ENCODE results near the gene MAGED1.
"Not testable (repeated sequence)": the region's sequence is repeated elsewhere in the genome, so short reads cannot be mapped to it uniquely, and the experiment has no call there.

The MAGED1 gene

DNA sequence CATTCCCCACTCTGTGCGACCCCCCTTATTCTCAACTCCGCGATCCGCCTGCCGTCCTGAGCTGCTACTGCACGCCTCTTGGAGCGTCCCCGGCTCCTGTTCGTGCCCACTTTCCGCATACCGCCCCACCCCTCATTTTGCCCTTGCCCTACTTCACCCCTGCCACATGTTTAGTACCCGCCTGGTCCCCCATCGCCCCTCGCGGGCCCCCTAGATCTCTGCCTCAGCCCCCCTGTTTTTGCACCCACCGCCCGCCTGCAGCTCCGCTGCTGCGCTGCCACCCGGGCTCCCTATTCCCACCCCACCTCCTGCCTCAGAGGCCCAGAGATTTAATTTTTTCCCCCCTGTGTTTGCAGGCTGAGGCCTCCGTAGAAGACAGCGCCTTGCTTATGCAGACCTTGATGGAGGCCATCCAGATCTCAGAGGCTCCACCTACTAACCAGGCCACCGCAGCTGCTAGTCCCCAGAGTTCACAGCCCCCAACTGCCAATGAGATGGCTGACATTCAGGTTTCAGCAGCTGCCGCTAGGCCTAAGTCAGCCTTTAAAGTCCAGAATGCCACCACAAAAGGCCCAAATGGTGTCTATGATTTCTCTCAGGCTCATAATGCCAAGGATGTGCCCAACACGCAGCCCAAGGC is 1.4 kb downstream of the MAGED1 start:
- DNase-seq (ENCODE audit: low read depth): no peak

- no peak for DNase-seq (ENCODE audit: low read depth)
Measured at GRCh38 chrX:51896626-51897025, 3.2 kb downstream of the MAGED1 start.

- no peak for DNase-seq (ENCODE audit: low read depth)
Measured at GRCh38 chrX:51899741-51900140, 6.3 kb downstream of the MAGED1 start.

- no peak for DNase-seq (ENCODE audit: low read depth)
Measured at GRCh38 chrX:51902510-51903050, 9.2 kb downstream of the MAGED1 start.

DNA sequence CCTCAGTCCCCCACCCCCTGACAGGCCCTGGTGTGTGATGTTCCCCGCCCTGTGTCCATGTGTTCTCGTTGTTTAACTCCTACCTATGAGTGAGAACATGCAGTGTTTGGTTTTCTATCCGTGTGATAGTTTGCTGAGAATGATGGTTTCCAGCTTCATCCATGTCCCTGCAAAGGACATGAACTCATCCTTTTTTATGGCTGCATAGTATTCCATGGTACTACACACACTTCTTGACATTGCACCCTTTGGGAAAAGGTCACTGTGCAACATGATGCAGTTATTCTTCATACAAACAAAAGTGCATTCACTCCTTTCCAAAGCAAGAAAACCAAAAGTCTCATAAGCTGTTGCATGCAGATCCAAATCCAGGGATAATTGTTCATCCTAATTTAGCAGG is 11.7 kb downstream of the MAGED1 start:
- DNase-seq (ENCODE audit: low read depth): not testable (repeated sequence)

DNA sequence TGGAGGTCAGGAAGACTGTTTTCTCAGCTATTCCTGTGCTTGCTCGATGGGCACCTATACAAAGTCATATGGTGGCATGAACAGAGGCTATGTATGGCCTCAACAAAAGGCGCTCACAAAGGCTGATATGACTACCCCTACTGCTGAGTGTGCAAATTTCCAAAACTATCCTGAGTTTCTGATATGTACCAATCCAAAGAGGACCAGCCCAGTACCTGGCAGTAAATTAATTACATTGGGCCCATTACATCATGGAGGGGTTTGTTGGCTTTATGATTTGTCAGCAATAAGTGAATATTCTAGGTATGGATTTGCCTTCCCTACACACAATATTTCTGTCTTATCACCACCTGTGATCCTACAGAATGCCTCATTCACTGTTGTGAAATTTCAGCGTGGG is 12.3 kb downstream of the MAGED1 start:
- no peak for DNase-seq (ENCODE audit: low read depth)

DNA sequence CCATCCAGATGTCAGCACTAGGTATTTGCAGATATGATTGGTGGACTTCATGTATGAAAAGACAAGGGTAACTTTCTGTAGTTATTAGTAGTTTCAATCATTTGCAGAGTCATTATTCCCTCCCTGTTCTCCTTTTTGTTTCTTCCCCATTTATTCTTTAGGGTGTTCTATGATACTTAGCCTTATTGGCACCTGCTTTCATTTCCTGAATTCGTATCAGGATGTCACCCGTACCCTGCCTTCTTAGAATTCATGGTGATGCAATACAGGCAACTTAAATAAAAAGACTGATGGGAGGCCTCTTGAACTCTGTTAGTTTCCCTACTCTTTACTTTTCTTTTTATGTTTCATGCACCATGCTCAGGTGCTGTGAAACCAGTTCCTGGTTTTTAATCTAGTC is 24.2 kb downstream of the MAGED1 start:
- no peak for DNase-seq (ENCODE audit: low read depth)

DNA sequence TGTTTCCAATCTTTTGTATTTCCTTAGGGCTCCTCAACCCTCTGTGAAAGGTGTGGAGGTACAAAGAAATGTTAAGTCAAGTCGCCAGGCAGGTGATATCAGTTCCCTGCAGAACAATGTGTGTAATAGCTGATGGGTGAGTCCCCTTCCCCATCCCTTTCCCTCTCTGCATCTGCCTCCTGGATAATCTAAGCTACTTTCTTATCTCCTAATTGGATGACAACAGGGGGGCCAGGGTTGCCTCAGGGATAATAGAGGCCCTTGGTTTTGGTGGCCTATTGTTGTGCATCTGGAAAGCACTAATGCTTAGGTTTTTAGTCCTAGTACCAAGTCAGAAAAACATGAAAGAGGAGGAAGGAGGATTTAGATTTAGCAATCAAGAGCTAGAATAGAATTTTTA is 29.1 kb downstream of the MAGED1 start:
- no peak for DNase-seq (ENCODE audit: low read depth)

DNA sequence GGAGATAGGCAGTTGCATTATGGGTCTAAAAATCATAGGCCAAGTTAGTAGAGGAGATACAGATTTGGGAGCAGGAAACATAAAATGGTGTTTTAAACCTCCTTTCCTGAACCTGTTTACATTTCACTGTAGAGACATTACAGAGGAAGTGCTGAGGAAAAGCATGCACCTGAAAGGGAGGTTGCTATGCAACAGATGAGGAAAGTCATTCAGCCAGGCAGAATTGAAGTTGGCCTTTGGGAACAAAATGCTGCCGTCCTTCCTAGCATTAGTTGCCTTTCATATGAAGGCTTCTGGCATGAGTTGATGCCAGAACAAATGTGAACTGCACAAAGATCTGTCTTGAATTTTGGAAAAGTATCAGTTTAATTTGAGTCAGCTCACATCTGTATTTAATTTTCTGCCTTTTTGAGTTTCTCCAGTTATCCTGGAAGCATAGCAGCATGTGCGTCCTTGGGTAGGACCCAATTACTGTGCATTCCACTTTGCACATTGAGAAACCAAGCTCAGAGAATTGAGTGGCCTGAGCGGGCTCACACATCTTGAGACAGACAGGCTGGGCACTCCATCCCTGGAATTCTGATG is 38.2 kb downstream of the MAGED1 start:
- no peak for DNase-seq (ENCODE audit: low read depth)

All from stromal cell of bone marrow (primary cell).